SK-N-SH treated with all-trans-retinoic acid at 6 μM for 48 hours (cell line): ENCODE results near the gene GATC.
"Not testable (repeated sequence)": the region's sequence is repeated elsewhere in the genome, so short reads cannot be mapped to it uniquely, and the experiment has no call there.

Source experiments
- ATAC-seq: fragments of 200-7000 bp; cut with Tn5 transposase; 3 replicates; pipeline ENCODE4 v1.9.1; 2020; ENCODE audit warnings: mild to moderate bottlenecking, moderate library complexity
- ARNTL ChIP-seq: fragments of 450-650 bp; formaldehyde crosslinking; IDR thresholded peaks from 2 replicates; pipeline ENCODE4 v1.5.0; 2020; ENCODE audit warnings: low read depth, mild to moderate bottlenecking, moderate library complexity, borderline replicate concordance
- BACH2 ChIP-seq: fragments of 250-450 bp; sonication (Bioruptor Pico); IDR thresholded peaks from 2 replicates; pipeline ENCODE4 v1.9.0; 2021; ENCODE audit warnings: mild to moderate bottlenecking, borderline replicate concordance
- GLIS3 ChIP-seq: fragments of 250-450 bp; sonication (Bioruptor Pico); IDR thresholded peaks from 2 replicates; pipeline ENCODE4 v1.5.0; 2020; ENCODE audit warnings: mild to moderate bottlenecking, moderate library complexity
- ISL1 ChIP-seq: fragments of 250-450 bp; sonication (Bioruptor Pico); IDR thresholded peaks from 2 replicates; pipeline ENCODE4 v2.1.2; 2022; ENCODE audit warnings: mild to moderate bottlenecking, moderate library complexity
- OSR1 ChIP-seq: fragments of 250-450 bp; sonication (Bioruptor Pico); IDR thresholded peaks from 2 replicates; pipeline ENCODE4 v1.8.0; 2022; ENCODE audit warnings: moderate library complexity, mild to moderate bottlenecking, inconsistent platforms
- TCF4 ChIP-seq: fragments of 250-450 bp; sonication (Bioruptor Pico); IDR thresholded peaks from 2 replicates; pipeline ENCODE4 v1.8.0; 2021; ENCODE audit warnings: mild to moderate bottlenecking, moderate library complexity, borderline replicate concordance
- TOX ChIP-seq: fragments of 250-450 bp; sonication (Bioruptor Pico); IDR thresholded peaks from 2 replicates; pipeline ENCODE4 v1.8.0; 2021; ENCODE audit warnings: mild to moderate bottlenecking, moderate library complexity, borderline replicate concordance
- ZC3H10 ChIP-seq: fragments of 250-450 bp; sonication (Bioruptor Pico); IDR thresholded peaks from 2 replicates; pipeline ENCODE4 v1.5.1; 2021; ENCODE audit warnings: mild to moderate bottlenecking, moderate library complexity
- ZFP30 ChIP-seq: fragments of 450-650 bp; formaldehyde crosslinking; IDR thresholded peaks from 2 replicates; pipeline ENCODE4 v1.5.0; 2022; ENCODE audit warnings: mild to moderate bottlenecking, moderate library complexity
- ZNF565 ChIP-seq: fragments of 450-650 bp; formaldehyde crosslinking; conservative IDR thresholded peaks from 2 replicates; pipeline ENCODE4 v1.5.0; 2020; ENCODE audit warnings: low read depth, mild to moderate bottlenecking, moderate library complexity
- ZNF70 ChIP-seq: fragments of 450-650 bp; formaldehyde crosslinking; IDR thresholded peaks from 2 replicates; pipeline ENCODE4 v1.5.0; 2020; ENCODE audit warnings: mild to moderate bottlenecking, moderate library complexity
- ZNF8 ChIP-seq: fragments of 450-650 bp; formaldehyde crosslinking; IDR thresholded peaks from 2 replicates; pipeline ENCODE4 v1.5.0; 2020; ENCODE audit warnings: mild to moderate bottlenecking, moderate library complexity
- TF ChIP-seq, protein P1 (sequence below): fragments of 250-450 bp; sonication (Bioruptor Pico); IDR thresholded peaks from 2 replicates; pipeline ENCODE4 v1.5.1; 2020; ENCODE audit warnings: low read depth, mild to moderate bottlenecking, moderate library complexity
- TF ChIP-seq, protein P2 (sequence below): fragments of 250-450 bp; sonication (Bioruptor Pico); IDR thresholded peaks from 2 replicates; pipeline ENCODE4 v1.5.1; 2021; ENCODE audit warnings: mild to moderate bottlenecking, moderate library complexity
- TF ChIP-seq, protein P3 (sequence below): fragments of 250-450 bp; sonication (Bioruptor Pico); IDR thresholded peaks from 2 replicates; pipeline ENCODE4 v1.8.0; 2021; ENCODE audit warnings: low read depth, mild to moderate bottlenecking, moderate library complexity, borderline replicate concordance

The GATC gene

DNA sequence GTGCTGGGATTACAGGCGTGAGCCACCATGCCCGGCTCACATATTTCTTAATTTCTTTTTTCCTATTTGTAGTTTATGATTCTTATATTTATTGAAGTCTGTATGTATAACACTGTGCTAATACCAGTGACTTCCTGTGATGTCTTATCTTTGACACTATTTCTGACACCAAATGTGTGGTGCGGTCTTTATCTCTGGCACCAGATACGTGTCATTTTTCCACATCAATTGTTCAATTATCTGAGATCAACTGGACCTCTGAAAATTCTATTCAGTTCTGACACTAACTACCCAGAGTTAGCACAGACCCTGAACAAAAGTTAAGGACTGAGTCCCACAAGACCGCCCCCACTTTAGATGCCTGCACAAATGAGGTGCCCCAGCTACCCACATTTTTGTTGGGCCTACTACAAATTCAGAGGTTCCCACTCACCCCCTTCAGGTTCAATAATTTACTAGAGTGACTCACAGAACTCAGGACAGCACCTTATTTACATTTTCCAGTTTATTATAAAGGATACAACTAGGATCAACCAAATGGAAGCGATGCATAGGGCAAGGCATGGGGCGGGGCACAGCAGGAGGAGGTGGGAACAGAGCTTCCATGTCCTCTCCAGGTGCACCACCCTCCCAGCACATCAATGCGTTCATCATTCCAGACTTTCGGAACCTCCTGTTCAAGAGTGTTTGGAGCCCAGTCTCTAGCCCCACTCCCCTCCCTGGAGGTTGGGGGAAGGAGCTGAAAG, 35.0 kb downstream of the GATC start (continued):
- TF ChIP-seq ZFP30 (CRISPR knock-in tag) (no peak), BACH2 (no peak)
- TF ChIP-seq, protein P1, sequence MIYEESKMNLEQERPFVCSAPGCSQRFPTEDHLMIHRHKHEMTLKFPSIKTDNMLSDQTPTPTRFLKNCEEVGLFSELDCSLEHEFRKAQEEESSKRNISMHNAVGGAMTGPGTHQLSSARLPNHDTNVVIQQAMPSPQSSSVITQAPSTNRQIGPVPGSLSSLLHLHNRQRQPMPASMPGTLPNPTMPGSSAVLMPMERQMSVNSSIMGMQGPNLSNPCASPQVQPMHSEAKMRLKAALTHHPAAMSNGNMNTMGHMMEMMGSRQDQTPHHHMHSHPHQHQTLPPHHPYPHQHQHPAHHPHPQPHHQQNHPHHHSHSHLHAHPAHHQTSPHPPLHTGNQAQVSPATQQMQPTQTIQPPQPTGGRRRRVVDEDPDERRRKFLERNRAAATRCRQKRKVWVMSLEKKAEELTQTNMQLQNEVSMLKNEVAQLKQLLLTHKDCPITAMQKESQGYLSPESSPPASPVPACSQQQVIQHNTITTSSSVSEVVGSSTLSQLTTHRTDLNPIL (CRISPR knock-in tag) = no peak

DNA sequence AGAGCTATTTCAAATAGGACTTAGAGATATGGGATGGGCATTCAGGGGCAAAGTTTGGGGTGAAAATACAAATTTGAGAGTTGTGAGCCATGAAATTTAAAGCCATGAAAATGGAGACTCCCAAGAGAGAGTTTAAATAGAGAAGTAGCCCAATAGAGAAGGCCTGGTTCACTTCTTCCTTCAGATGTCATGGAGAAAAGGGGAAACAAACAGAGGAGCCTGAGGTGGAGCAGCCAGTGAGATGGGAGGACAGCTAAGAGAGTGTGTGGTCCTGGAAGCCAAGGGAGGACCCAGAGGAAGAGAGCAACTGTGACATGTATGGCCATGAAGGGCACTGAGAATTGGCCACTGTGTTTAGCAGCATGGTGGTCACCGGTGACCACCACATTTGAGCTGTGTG, 37.4 kb downstream of the GATC start:
- ATAC-seq = no peak
- TF ChIP-seq TOX (CRISPR knock-in tag) = no peak
- TF ChIP-seq OSR1 = no peak
- no peak for TF ChIP-seq ISL1 (CRISPR knock-in tag)
- no peak for TF ChIP-seq ARNTL (CRISPR knock-in tag)

DNA sequence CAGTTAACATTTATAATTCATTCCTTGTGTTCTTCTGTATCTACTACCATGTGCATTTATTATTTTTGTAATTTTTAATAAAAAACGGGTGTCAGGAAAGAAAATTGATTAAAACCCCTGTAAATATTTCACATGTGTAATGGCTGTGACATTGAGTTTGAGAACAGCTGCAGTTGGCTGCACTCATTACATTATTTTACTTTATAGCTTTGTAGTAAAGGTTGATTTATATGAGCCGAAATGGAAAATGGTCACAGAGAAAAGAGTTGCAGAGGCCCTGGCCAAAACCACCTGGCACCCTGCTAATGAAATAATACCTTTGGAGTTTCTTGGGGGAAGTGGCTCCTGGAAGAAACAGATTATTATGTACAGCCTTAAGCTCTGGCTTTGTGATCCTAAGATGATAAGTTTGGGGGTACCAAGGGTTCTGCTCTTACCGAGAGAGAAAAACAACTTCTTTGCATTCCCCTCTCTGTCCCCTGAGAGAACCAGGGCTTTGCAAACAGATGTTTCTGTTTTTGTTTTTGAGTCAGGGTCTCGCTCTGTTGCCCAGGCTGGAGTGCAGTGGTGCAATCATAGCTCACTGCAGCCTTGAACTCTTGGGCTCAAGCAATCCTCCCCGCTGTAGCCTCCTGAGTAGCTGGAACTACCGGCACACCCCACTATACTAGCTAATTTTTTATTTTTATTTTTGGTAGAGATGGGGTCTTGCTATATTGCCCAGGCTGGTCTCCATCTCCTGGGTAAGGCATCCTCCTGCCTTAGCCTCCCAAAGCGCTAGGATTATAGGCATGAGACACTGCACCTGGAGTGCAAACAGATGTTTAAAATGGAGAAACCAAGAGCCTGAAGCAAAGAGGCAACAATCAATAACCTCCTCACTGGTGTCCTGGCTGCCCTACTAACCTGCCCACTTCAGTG, 40.0 kb downstream of the GATC start:
- TF ChIP-seq, protein P2, sequence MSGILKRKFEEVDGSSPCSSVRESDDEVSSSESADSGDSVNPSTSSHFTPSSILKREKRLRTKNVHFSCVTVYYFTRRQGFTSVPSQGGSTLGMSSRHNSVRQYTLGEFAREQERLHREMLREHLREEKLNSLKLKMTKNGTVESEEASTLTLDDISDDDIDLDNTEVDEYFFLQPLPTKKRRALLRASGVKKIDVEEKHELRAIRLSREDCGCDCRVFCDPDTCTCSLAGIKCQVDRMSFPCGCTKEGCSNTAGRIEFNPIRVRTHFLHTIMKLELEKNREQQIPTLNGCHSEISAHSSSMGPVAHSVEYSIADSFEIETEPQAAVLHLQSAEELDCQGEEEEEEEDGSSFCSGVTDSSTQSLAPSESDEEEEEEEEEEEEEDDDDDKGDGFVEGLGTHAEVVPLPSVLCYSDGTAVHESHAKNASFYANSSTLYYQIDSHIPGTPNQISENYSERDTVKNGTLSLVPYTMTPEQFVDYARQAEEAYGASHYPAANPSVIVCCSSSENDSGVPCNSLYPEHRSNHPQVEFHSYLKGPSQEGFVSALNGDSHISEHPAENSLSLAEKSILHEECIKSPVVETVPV = no peak
- peak; percentile 70; the same call in 1 of the 2 replicates for TF ChIP-seq TCF4 (CRISPR knock-in tag)
- no peak for ATAC-seq

DNA sequence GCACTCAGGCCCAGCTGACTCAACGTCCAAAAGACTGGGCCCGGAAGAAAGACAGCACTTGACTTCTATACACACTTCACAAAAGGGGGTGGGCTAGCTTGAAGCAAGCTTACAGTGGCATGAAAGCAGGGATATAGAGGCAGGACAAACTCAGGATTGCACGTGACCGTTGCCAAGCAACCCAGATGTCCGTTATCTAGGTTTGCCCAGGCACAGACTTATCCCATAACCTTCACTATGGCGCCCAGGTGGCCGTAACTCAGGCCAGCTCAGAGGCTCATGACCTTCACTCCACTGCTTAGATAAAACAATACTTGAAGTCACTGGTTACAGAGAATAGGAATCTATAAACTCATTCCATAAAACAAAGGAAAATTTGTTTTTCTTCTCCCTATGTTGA, 41.3 kb downstream of the GATC start:
- ATAC-seq = not testable (repeated sequence)

DNA sequence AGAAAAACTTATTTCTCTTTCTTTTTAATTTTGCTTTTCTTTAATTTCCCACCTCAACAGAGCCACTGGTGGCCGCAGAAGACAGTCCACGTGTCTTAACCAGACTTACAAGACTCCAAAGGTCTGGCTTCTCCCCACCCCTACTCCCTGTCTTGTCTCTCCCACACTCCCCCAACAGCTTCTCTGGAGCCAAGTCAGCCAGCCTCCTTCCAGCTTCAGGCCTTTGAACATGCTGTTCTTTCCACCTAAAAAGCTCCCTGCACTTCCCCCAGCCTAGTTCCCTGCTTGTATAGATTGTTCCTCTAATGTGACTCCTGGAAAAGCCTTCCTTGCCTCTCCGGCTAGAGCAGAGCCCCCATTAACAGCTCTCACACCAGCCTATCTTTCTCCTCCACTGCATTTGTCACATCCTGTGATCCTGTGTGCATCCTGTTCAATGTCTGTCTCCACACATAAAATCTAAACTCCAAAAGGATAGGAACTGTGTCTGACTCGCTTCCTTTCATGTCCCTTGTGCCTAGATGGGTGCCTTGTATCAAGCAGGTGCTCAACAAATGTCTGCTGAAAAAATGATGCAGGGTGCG, 41.9 kb downstream of the GATC start:
- ATAC-seq = no peak
- TF ChIP-seq ZNF70 (CRISPR knock-in tag) = no peak
- TF ChIP-seq, protein P2 = no peak
- no peak for TF ChIP-seq ISL1 (CRISPR knock-in tag)
- TF ChIP-seq ZFP30 (CRISPR knock-in tag) = no peak
- no peak for TF ChIP-seq GLIS3 (CRISPR knock-in tag)
- TF ChIP-seq ARNTL (CRISPR knock-in tag) = no peak
- TF ChIP-seq ZNF565 (CRISPR knock-in tag) = no peak
- TF ChIP-seq OSR1 = no peak
- TF ChIP-seq TCF4 (CRISPR knock-in tag) = no peak
- no peak for TF ChIP-seq ZC3H10 (CRISPR knock-in tag)

DNA sequence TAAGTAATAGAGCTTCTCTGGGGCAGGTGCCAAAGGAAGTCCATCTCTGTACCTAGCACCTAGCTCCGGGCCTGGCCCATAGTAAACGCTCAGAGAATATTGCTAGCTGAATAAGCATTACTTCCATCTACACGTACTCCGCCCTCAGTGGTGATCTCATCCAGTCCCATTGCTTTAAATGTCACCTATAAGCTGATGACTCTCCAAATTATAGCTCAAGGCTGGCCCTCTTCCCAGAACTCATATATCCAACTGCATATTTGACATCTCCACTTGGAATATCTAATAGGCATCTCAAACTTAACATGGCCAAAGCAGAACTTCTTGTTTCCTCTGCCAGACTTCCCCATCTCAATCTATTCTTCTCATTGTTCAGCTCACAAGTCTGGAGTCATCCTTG, 42.8 kb downstream of the GATC start:
- ATAC-seq = no peak
- TF ChIP-seq, protein P3, sequence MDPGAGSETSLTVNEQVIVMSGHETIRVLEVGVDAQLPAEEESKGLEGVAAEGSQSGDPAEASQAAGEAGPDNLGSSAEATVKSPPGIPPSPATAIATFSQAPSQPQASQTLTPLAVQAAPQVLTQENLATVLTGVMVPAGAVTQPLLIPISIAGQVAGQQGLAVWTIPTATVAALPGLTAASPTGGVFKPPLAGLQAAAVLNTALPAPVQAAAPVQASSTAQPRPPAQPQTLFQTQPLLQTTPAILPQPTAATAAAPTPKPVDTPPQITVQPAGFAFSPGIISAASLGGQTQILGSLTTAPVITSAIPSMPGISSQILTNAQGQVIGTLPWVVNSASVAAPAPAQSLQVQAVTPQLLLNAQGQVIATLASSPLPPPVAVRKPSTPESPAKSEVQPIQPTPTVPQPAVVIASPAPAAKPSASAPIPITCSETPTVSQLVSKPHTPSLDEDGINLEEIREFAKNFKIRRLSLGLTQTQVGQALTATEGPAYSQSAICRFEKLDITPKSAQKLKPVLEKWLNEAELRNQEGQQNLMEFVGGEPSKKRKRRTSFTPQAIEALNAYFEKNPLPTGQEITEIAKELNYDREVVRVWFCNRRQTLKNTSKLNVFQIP (CRISPR knock-in tag) = no peak
- no peak for TF ChIP-seq ZNF8
- TF ChIP-seq, all 23 proteins: peak for 0
